NCI-H1048 (cell line): ENCODE results near the gene MMP26.
"Not testable (repeated sequence)": the region's sequence is repeated elsewhere in the genome, so short reads cannot be mapped to it uniquely, and the experiment has no call there.

ENCODE experiments used
- DNase-seq: peaks from one replicate; lab custom pipeline; 2025; lab: John Stamatoyannopoulos, UW

The MMP26 gene

DNA sequence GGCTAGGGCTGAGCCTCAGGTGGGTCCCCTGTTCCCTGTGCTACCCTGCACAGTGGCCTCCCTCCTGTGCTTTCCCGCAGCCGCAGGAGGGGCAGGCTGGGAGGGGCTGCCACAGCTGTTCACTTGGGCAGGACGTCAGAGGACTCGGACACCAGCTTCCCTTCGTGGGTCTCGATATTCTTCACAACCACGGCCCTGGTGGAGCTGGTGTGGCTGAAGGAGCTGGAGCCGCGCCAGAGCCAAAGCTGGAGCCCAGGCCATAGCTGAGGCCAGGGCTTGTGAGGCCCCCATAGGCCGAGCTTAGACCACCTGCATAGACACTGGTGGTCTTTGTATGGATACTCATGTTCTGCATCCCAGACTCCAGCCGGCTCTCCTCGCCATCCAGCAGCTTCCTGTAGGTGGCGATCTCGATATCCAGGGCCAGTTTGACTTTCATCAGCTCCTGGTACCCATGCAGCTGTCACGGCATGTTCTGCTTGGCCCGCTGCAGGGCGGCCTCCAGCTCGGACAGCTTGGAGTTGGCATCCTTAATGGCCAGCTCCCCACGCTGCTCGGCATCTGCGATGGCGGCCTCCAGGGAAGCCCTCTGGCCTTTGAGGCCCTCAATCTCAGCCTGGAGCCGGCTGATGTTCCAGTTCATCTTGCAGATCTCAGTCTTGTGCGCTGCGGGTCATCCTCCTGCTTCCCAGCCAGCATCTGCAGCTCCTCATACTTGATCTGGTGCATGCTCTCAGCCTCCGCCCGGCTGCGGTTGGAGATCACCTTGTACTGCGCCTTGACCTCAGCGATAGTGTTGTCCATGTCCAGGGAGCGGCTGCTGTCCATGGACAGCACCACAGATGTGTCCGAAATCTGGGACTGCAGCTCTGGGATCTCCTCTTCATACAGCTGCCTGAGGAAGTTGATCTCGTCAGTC lies 18.3 kb downstream of the MMP26 start:
- DNase-seq = not testable (repeated sequence)

GRCh38 chr11:4727171-4727570 lies 22.6 kb downstream of the MMP26 start:
- DNase-seq = no peak

GRCh38 chr11:4740735-4741134 lies 36.2 kb downstream of the MMP26 start:
- no peak for DNase-seq

- DNase-seq = no peak
These were observed 43.9 kb downstream of the MMP26 start for GRCh38 chr11:4748438-4748837.

- DNase-seq = no peak
These were observed 46.6 kb downstream of the MMP26 start for GRCh38 chr11:4751201-4751600.
